Right lobe of liver (tissue), 6 donors: Measurements from ENCODE around the gene GRB10. TPM values are rescaled to one million over a fixed set of nuclear protein-coding genes. Genes with fewer than 3 reads are reported as not detected.

Source experiments
- ATAC-seq, 4 donors: fragments of 200-7000 bp; cut with Tn5 transposase; one replicate each; pipeline ENCODE4 v1.9.1; 2020; ENCODE audit warnings: mild to moderate bottlenecking in 4 of 4, moderate library complexity in 4 of 4
- DNase-seq, 3 donors: peaks; one replicate each; pipeline ENCODE4 v3.0.0-alpha.2; 2020
- H3K27ac ChIP-seq, 3 donors: fragments of 200-600 bp; one replicate each; pipeline ENCODE4 v1.8.0; 2022
- H3K27me3 ChIP-seq, 2 donors: fragments of 200-600 bp; one replicate each; pipeline ENCODE4 v1.8.0; 2022
- H3K36me3 ChIP-seq, 4 donors: fragments of 200-600 bp; sonication (generic) in 1 of 4; one replicate each; pipeline versions ENCODE4 v1.5.1 to v1.8.0; 2017 to 2022; ENCODE audit warnings: control low read depth in 1 of 4
- H3K4me1 ChIP-seq, 4 donors: fragments of 200-600 bp; sonication (generic) in 1 of 4; one replicate each; pipeline versions ENCODE4 v1.5.1 to v1.8.0; 2017 to 2022; ENCODE audit warnings: control low read depth in 1 of 4
- H3K4me3 ChIP-seq, 3 donors: fragments of 200-600 bp; one replicate each; pipeline ENCODE4 v1.8.0; 2022
- H3K9me3 ChIP-seq, 4 donors: fragments of 200-600 bp; sonication (generic) in 1 of 4; one replicate each; pipeline versions ENCODE4 v1.5.1 to v1.8.0; 2017 to 2022; ENCODE audit warnings: control low read depth in 1 of 4
- CTCF ChIP-seq, 4 donors: fragments of 200-600 bp in 3 of 4; fragments of 450-650 bp in 1 of 4; IDR thresholded peaks; one replicate each; pipeline versions ENCODE4 v1.5.1 to v1.8.0; 2016 to 2022; ENCODE audit warnings: antibody characterized with exemption in 4 of 4, mild to moderate bottlenecking in 2 of 4
- POLR2A ChIP-seq: fragments of 450-650 bp; IDR thresholded peaks from one replicate; pipeline ENCODE4 v1.6.1; 2017; ENCODE audit warnings: antibody characterized with exemption, mild to moderate bottlenecking
- WGBS: methylation state at CpG from one replicate; pipeline ENCODE4 v1.1.6; 2018; ENCODE audit warnings: low coverage, low lambda C conversion rate; ENCODE audit not compliant: insufficient coverage; ENCODE audit errors: missing lambda C conversion rate; 5-methylcytosine and 5-hydroxymethylcytosine counted together
- intact Hi-C, 2 donors: fragments of 100-400 bp; cut with DNase I; formaldehyde crosslinking; loops; one replicate each; pipeline versions ENCODE4 v1.11.2 to v1.14.1; 2022
- total RNA-seq, 6 experiments: library from RNA; depleted of rRNA in 2 of 6; stranded (reverse); fragments of >200 nt in 2 of 6; fragmentation: NEBNext Ultra II Directional in 3 of 6; extraction: Animal tissue kit (Norgen Biotek cat#: 25700) in 3 of 6; gene quantifications; one replicate each; pipeline versions ENCODE4 v1.1.0 to v1.2.4, GENCODE V29; 2016 to 2023
- donor health status: DM: no; HTN: yes; CAD: no.
- donor health status: DM: no; HTN: no; CAD: no.
- donor health status: DM: no; HTN: no; CAD: no.
- donor health status: DM: no; HTN: yes; CAD: no.
- donor health status: DM: no; HTN: yes; CAD: no.

Gene GRB10
- total RNA-seq, 6 experiments from 2014 or later = 24.9 to 55.5 (median 40.0) TPM

DNA sequence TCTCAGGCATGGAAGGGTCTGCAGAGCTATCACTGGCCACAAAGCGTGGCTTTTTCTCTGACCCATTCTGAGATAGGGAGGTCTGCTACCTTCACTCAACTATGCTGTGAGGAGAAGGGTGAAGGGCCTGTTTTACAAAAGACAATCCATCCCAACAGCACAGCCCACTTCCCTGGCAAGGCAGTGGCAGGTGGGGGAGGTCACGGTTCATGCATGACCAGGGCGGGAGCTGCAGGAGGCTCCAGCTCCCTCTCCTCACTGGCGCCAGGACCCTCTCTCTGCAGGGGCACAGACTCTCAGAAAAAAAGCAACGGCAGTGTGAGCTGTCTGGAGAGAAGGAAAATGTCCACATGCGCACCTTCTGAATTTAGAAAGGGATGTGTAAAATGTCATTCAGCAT, 28.5 kb downstream of the GRB10 start:
- Histone ChIP-seq H3K36me3 (peaks cover 0 to 2% (median 0%) of the 10 kb centered on the region in 4 donors), H3K27me3 (no peaks in the 10 kb centered on the region), H3K27ac (peak overlapping the region in 1 of 3 donors; percentile 60), H3K4me1 (peaks cover 0 to 51% (median 19%) of the 10 kb centered on the region in 4 donors), H3K4me3 (no peak overlapping the region), H3K9me3 (no peaks in the 10 kb centered on the region)
- WGBS = 62% methylated on average over 4 of the region's 6 CpGs
- no peak for DNase-seq
- ATAC-seq = no peak
- no peak for TF ChIP-seq POLR2A
- intact Hi-C loops = no loop called here

- no peak for TF ChIP-seq CTCF (IDR thresholded peaks at IDR 0.05)
- no peak for TF ChIP-seq POLR2A
- no peak overlapping the region for H3K4me3 ChIP-seq
- no peaks in the 10 kb centered on the region for H3K9me3 ChIP-seq
- no peak for DNase-seq
- intact Hi-C loops = no loop called here
- no peaks in the 10 kb centered on the region for H3K27me3 ChIP-seq
- peaks cover 0 to 2% (median 0%) of the 10 kb centered on the region in 4 donors for H3K36me3 ChIP-seq
- H3K27ac ChIP-seq = no peak overlapping the region
- no peak for ATAC-seq
- 100% methylated on average over 3 of the region's 4 CpGs for WGBS
- H3K4me1 ChIP-seq = peaks cover 0 to 39% (median 14%) of the 10 kb centered on the region in 4 donors
Measured at GRCh38 chr7:50752422-50752821, 30.3 kb downstream of the GRB10 start.

- H3K4me1 ChIP-seq = peaks cover 0 to 26% (median 7%) of the 10 kb centered on the region in 4 donors
- peaks cover 0 to 2% (median 0%) of the 10 kb centered on the region in 4 donors for H3K36me3 ChIP-seq
- ATAC-seq = no peak
- no peak for TF ChIP-seq CTCF (IDR thresholded peaks at IDR 0.05)
- no peak for TF ChIP-seq POLR2A
- no peak for DNase-seq
- H3K9me3 ChIP-seq = no peaks in the 10 kb centered on the region
- H3K4me3 ChIP-seq = no peak overlapping the region
- intact Hi-C loops = no loop called here
- no peaks in the 10 kb centered on the region for H3K27me3 ChIP-seq
- H3K27ac ChIP-seq = no peak overlapping the region
- WGBS = 53% methylated on average over 1 of the region's 1 CpG
Measured at GRCh38 chr7:50751146-50751545, 31.6 kb downstream of the GRB10 start.

DNA sequence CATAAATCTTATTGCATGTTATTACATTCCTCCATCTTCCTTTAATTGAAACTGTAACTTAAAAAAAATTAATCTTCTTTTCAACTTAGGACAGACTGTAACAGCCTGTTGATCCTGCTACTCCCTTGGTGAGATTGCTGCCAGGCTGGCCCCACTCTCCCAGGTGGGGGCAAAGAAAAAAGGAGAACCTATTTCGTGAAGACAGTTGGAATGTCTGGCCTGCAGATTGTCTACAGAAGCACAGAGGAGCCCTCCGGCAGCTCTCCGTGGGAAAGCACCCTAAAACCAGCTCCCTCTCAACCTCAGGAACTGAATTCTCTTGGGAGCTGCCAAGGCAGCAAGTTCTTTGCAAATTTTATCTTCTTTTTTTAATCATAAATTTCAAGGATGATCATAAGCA, 32.8 kb downstream of the GRB10 start:
- DNase-seq (no peak), ATAC-seq (no peak)
- Histone ChIP-seq H3K9me3 (no peaks in the 10 kb centered on the region), H3K27me3 (no peaks in the 10 kb centered on the region), H3K4me1 (peaks cover 0 to 17% (median under 1%) of the 10 kb centered on the region in 4 donors), H3K4me3 (no peak overlapping the region), H3K36me3 (peaks cover 0 to 2% (median 0%) of the 10 kb centered on the region in 4 donors), H3K27ac (no peak overlapping the region)
- intact Hi-C loops = no loop called here
- 86% methylated on average over 2 of the region's 3 CpGs for WGBS
- no peak for TF ChIP-seq POLR2A
- TF ChIP-seq CTCF (IDR thresholded peaks at IDR 0.05) = no peak

GRCh38 chr7:50748472-50748871, 34.2 kb downstream of the GRB10 start:
- TF ChIP-seq CTCF (IDR thresholded peaks at IDR 0.05) = no peak
- no peak for TF ChIP-seq POLR2A
- intact Hi-C loops = no loop called here
- ATAC-seq (no peak), DNase-seq (no peak)
- no peak overlapping the region for H3K4me3 ChIP-seq
- WGBS = 84% methylated on average over 6 of the region's 8 CpGs
- peaks cover 0 to 3% (median 0%) of the 10 kb centered on the region in 4 donors for H3K4me1 ChIP-seq
- H3K27me3 ChIP-seq = no peaks in the 10 kb centered on the region
- H3K9me3 ChIP-seq = no peaks in the 10 kb centered on the region
- H3K36me3 ChIP-seq = peaks cover 0 to 2% (median 0%) of the 10 kb centered on the region in 4 donors
- H3K27ac ChIP-seq = no peak overlapping the region
